ENCODE measurements around the gene TRPM2. TPM values are rescaled to one million over a fixed set of nuclear protein-coding genes. Genes with fewer than 3 reads are reported as not detected.
"Not testable (repeated sequence)": the region's sequence is repeated elsewhere in the genome, so short reads cannot be mapped to it uniquely, and the experiment has no call there.

Gene TRPM2
- total RNA-seq, 1 experiment from 2014 or later = not detected

DNA sequence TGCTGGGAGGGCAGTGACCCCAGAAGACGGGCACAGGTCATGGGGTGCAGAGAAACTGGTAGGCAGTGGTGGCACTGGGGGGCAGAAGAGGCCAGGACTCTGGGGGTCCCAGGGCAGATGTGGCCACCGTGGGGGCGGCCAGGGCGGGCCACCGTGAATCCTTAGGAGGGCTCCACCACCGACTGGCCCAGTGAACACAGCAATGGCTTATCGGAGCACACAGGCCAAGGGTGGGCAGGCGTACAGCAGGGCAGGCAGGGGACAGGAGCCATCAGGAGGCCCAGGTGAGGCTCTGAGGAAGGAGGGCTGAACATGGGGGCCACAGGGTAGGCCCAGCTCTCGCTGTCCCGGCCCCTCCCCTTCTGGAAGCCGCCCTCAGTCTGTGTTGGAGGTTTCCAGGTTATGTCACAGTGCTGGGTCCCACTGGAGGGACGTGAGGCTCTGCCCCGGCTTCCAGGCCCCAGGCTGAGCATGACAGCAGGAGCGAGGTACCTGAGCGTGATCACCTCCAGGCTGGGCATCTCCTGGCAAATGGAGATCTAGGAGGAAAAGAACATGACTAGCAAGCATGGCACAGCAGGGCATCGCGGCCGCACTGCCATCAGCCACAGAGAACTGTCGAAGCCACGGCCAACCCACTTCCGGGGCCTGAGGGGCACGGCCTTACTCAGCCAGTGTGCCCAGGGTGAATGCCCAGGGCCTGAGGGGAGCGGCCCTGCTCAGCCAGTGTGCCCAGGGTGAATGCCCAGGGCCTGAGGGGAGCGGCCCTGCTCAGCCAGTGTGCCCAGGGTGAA, 18.0 kb upstream of the TRPM2 start:
- DNase-seq (ENCODE audit: low read depth) = no peak

DNA sequence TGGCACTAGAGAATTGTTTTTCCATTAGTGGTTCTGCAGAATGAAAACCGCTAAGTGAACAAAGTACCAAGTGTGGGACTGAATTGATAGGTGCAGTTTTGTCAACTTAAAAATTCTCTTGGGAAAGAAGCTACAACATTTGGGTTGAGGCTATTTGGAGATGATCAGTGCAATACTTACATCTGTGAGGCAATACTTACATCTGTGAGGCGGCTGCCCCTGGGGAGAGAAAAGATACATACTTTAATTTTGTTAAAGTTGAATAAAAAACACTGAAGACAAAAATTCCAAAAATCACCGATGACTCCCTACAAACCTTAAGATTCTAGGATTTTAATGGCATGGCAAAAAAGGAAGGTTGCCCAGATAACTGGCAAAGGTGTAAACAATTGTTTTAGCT, 16.0 kb upstream of the TRPM2 start:
- no peak for DNase-seq (ENCODE audit: low read depth)

- peak; percentile 38 for DNase-seq (ENCODE audit: low read depth)
Measured at GRCh38 chr21:44337941-44338895, 15.2 kb upstream of the TRPM2 start.

DNA sequence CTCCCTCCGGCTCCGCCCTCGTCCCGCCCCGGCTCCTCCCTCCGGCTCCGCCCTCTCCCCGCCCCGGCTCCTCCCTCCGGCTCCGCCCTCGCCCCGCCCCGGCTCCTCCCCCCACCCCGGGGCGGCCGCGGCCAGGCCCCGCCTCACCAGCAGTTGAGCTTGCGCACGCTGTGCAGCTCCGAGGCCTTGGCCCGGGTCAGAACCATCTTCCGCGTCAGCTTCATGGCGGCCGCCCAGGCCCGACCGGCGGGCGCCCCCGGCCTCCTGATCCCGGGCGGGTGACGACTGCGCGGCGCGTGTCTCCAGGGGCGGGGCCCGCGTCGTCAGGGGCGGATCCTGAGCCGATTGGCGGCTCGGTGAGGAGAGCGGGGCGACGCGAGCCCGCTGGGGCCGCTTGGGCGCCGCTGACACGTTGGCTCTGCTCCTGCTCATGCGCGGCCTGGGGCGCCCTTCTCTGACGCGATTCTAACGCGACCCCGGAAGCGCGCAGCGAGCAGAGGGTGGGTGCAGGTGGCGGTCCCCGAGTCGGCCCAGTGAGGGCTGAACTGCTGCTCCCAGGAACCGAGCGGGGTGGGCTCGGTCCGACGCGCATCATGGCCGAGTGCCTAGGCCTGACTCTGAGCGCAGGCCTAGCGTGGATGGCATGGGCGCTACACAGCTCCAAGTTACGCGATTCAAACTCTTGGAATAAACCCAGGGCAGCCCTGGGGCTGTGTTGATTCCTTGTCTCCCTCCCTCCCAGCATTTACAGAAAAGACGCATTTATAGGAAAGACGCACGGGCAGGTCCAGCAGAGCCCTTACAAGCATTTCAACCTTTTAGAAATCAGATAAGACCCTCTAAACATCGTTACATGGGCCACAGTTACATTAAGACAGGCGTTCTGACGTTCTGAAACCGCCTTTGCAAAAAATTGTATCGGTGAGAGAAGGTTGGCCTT, 14.2 kb upstream of the TRPM2 start, which contains the start of gene CFAP410:
Gene CFAP410, minus strand, starts transcription at position 420 of the 940 bp plus-strand sequence. Its CDS starts 196 bp downstream, at position 224.
- DNase-seq (ENCODE audit: low read depth) = peak; percentile 90

DNA sequence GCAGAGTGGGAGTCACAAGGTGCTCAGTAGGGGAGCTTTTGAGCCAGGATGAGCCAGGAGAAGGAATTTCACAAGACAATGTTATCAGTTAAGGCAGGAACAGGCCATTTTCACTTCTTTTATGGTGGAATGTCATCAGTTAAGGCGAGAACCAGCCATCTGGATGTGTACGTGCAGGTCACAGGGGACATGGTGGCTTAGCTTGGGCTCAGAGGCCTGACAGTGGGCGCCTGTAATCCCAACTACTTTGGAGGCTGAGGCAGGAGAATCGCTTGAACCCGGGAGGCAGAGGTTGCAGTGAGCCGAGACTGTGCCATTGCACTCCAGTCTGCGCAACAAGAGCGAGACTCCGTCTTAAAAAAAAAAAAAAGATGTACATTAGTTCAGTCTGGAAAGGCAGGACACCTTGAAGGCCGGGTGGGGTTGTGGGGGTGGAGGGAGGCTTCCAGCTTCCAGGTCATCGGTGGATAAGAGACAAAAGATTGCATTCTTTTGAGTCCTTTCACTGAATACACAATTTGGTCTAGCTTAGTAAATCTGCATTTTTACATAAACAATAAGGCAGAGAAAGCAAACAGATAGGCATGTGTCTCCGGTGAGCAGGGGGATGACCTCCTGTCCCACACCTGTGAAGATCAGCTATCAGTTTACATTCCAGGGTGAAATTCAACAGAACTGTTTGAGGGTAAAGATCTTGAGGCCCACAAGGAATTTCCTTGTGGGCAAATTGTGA, 11.5 kb upstream of the TRPM2 start:
- not testable (repeated sequence) for DNase-seq (ENCODE audit: low read depth)

DNA sequence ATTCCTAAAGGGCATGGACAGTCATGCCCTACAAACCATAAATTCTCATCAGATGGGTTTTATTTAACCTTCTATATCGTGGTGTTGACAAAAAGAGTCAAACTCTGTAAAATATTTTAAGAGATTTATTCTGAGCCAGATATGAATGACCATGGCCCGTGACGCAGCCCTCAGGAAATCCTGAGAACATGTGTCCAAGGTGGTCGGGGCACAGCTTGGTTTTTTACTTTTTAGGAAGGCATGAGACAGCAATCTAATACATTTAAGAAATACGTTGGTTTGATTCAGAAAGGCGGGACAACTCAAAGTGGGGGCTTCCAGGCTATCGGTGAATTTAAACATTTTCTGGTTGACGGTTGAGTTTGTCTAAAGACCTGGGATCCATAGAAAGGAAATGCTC, 10.4 kb upstream of the TRPM2 start:
- not testable (repeated sequence) for DNase-seq (ENCODE audit: low read depth)

- DNase-seq (ENCODE audit: low read depth) = no peak
Measured at GRCh38 chr21:44344541-44345183, 8.8 kb upstream of the TRPM2 start.

DNA sequence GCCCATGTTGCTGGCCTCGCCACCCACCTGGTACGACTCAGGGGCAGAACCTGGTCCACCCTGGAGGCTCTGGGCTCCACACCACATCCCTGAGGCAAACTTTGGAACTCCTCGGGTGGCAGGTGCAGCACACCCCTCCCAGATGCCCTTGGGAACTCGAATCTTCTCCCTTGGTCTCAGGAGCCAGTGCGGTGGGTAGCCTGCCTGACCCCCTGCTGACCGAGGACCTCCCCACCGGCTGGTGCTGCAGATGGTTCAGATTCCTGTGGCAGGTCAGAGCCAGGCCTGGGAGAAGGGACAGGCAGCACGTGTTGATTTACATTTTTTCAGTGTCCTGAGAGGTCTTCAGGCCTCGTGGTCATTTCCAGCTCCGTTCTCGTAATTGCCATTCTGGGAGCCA, 7.9 kb upstream of the TRPM2 start:
- DNase-seq (ENCODE audit: low read depth) = no peak

DNA sequence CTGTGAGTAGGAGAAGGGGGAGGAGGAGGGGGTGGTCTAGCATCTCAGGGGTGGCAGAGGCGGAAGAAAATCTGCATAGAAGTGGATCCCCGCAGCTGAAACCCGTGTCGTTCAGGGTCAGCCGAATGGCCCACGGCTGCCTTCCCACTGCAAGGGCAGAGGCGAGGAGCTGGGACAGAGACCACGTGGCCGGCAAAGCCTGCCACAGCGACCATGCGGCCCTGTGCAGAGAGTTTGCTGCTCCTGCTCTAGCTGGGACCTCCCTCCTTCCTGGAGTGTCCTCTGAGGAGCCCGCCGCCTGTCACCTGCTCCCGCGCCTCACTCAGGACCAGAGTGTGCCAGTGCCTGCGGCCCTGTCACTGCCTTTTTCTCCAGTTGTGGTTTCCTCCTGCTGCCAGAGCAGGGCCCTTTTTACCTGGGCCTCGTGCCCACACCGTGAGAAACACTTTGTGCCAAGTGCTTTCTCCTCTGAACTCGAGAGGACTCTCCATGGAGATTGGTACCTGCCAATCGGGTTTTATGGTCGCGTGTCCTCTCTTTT, 5.4 kb upstream of the TRPM2 start:
- no peak for DNase-seq (ENCODE audit: low read depth)

- DNase-seq (ENCODE audit: low read depth) = no peak
Measured at GRCh38 chr21:44348861-44349260, 4.6 kb upstream of the TRPM2 start.

GRCh38 chr21:44349416-44349846, 4.0 kb upstream of the TRPM2 start:
- no peak for DNase-seq (ENCODE audit: low read depth)

GRCh38 chr21:44349847-44350772, 3.3 kb upstream of the TRPM2 start:
- no peak for DNase-seq (ENCODE audit: low read depth)

GRCh38 chr21:44350773-44351481, 2.5 kb upstream of the TRPM2 start:
- DNase-seq (ENCODE audit: low read depth) = no peak

- no peak for DNase-seq (ENCODE audit: low read depth)
Measured at GRCh38 chr21:44351535-44352252, 1.7 kb upstream of the TRPM2 start.

DNA sequence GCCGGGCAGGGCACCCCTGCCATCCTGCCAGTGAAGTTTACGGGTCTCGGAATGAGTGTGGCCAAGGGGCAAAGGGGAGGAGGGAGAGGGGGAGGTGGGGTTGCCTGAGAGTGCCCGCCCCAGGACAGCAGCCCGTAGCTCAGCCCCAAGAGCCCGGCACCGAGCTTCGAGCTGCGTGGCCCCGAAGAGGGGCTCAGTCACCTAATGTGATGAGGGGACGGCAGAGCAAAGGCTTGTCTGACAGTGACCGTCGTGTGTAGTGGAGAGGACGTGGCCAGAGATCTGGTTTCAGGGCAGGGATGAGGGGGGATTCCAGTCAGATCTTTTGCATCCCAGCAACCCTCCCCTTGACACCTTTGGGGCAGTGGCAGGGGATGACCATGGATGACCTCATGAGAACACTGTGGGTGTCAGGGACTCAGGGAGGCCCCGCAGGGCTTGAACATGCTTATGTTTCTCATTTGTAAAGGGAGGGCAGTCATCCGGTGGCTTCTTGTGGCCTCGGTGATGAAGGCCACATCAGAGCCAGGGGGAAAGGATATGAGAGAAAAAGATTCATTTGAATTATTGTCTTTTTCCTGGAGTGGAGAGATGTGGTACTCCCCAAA, 1.1 kb upstream of the TRPM2 start:
- DNase-seq (ENCODE audit: low read depth) = no peak

GRCh38 chr21:44354001-44354405, 582 bp downstream of the TRPM2 start:
- DNase-seq (ENCODE audit: low read depth) = no peak
